GM21360 (cell line): ENCODE measurements around the gene CHAD.
A peak's percentile ranks its signal among the peaks of the same experiment; 100 is the strongest.

ENCODE experiments used
- ATAC-seq: cut with Tn5 transposase; IDR thresholded peaks from one replicate; pipeline ENCODE4 v1.9.1; 2021; ENCODE audit warnings: mild to moderate bottlenecking, moderate library complexity; ENCODE audit not compliant: unreplicated experiment

The CHAD gene

GRCh38 chr17:50495217-50495823 lies 26.6 kb upstream of the CHAD start:
- ATAC-seq: no peak

DNA sequence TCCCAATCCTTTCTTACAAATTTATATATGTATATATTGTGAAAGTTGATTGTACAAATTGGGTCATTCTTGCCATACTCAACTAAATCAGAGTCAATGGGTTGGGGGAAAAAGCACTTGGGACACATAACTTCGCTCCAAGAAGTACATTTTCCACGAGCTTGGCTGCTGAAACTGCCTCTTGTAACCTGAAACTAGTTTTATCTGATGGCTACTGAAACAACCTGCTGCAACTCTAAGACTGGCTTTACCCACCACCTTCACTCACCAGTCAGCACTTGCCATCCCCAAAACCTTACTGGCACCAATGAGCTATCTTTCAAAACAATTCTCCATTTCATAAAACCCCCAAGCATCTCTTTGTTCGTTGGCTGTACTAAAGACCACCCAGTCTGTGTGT lies 25.1 kb upstream of the CHAD start:
- ATAC-seq: no peak

DNA sequence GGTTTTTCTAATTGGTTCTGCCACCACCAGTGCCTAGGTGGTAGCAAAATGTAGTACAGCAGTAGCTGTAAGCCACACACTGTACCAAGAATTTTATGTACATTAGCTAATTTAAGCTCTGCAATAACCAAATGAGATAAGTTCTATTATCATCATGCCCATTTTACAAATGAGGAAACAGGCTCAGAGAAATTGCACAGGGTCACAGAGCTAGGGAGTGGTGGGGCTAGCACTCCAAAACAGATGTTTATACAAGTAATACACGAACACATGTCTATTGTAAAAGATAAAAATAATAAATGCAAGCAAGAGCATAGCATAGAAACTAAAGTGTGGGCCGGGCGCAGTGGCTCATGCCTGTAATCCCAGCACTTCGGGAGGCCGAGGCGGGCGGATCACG lies 23.5 kb upstream of the CHAD start:
- ATAC-seq: no peak

GRCh38 chr17:50491505-50491904 lies 22.8 kb upstream of the CHAD start:
- no peak for ATAC-seq

DNA sequence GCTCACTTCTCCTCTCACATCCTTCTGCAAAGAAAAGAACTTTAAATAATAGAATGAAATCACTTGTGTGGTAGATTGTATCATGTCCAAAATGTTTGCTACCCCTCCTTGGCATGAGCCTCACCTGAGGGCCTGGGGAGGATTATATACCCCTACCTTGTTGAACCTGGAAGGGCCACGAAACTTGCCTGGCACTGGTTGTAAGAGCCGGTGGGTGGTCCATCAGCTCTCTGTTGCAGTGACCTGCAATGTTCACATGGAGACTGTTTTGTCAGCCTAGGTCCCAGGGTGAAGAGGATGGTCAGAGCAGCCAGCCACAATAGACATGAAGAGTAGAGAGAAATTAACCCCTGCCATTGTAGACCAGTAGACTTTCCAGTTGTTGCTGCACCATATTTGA lies 20.2 kb upstream of the CHAD start:
- no peak for ATAC-seq

DNA sequence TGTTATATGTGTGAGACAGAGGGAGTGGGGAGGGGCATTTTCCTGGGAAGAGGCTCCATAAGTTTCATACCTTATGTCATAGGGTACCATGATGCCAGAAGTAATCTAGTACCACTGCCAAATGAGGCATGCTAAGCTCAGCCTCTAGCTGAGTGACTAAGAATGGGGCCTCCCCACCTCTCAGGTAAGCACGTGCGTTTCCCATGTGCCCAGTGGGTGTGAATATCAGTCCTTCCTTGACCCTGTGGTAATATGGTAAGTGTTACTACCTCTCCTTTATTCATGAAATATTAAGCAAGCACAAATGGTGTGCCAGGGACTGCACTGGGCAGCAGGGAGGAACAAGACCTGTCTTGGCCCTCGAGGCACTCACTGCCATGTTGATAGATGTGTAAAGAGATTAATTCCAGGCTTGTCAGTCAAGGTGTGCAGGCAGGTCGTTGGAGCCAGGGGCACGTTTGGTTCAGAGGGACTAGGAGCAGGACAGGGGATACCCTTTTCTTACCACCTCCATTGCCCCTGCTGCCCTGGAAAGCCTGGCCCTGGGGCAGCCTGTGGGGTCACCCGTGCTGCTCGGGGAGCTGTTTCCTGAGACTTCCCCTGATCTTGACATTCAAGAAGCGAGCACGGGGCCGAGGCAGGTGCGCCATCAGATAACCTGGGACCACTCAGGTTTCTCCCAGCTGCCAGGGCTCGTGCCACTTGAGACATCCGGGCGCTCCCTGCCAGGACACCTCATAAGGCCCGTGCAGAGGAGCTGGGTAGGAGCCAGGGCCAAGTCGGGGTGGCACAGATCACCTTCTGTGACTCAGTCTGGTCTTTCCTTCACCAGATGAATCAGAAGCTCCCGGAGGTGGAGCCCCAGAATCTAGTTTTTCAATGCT lies 18.8 kb upstream of the CHAD start:
- ATAC-seq: no peak

GRCh38 chr17:50484386-50485155 lies 15.9 kb upstream of the CHAD start:
- ATAC-seq: no peak

- no peak for ATAC-seq
These were observed 14.6 kb upstream of the CHAD start for GRCh38 chr17:50483266-50483665.

- ATAC-seq: no peak
These were observed 13.8 kb upstream of the CHAD start for GRCh38 chr17:50482516-50482915.

DNA sequence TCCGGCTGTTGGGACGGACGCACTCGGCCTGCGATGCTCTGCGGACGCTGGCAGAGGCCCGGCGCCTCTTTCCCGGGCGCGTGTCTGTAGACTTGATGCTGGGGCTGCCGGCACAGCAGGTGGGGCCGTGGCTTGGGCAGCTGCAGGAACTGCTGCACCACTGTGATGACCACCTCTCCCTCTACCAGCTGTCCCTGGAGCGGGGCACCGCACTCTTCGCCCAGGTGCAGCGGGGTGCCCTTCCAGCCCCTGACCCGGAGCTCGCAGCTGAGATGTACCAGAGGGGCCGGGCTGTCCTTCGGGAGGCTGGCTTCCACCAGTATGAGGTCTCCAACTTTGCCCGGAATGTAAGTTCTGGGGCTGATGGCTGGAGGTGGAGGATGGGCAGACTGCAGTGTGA lies 13.4 kb upstream of the CHAD start:
- no peak for ATAC-seq

DNA sequence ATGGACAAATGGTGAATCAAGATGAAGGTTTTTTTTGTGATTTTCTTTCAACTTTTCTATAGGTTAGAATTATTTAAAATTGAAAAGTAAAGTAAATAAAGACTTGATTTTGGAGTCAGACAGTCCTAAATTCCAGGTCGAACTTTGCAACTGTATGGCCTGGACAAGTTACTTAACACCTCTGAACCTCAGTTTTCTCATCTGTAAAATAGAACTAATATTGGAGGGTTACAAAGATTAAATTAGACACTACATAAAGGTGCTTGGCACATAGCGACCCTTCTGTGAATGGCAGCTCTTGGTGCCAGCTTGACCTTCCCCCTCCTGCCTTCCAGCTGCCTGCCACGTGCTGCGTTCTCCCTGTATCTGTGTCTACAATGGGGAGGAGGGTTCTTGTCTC lies 13.0 kb upstream of the CHAD start:
- no peak for ATAC-seq

- ATAC-seq: no peak
These were observed 12.3 kb upstream of the CHAD start for GRCh38 chr17:50480854-50481490.

GRCh38 chr17:50480142-50480764 lies 11.6 kb upstream of the CHAD start:
- no peak for ATAC-seq

DNA sequence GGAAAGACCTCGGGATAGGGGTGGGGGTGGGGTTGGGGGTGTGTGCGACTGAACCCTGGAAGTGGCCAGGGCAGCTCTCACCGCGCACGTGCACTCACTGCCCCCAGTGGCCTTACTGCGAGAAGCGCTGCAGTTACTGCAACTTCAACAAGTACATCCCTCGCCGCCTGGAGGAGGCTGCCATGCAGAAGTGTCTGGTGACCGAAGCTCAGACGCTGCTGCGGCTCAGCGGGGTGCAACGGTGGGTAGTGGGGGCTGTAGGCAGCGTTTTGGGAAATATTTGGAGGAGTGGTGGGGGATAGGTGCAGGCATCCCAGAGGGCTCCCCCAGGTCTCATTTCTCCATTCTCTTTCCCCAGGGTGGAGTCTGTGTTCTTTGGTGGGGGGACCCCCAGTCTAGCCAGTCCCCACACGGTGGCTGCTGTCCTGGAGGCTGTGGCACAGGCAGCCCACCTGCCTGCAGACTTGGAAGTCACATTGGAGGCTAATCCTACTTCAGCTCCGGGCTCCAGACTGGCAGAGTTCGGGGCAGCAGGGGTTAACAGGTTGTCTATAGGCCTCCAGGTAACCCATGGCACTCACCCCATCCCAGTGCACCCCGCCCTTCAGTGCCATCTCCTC lies 11.0 kb upstream of the CHAD start:
- no peak for ATAC-seq

DNA sequence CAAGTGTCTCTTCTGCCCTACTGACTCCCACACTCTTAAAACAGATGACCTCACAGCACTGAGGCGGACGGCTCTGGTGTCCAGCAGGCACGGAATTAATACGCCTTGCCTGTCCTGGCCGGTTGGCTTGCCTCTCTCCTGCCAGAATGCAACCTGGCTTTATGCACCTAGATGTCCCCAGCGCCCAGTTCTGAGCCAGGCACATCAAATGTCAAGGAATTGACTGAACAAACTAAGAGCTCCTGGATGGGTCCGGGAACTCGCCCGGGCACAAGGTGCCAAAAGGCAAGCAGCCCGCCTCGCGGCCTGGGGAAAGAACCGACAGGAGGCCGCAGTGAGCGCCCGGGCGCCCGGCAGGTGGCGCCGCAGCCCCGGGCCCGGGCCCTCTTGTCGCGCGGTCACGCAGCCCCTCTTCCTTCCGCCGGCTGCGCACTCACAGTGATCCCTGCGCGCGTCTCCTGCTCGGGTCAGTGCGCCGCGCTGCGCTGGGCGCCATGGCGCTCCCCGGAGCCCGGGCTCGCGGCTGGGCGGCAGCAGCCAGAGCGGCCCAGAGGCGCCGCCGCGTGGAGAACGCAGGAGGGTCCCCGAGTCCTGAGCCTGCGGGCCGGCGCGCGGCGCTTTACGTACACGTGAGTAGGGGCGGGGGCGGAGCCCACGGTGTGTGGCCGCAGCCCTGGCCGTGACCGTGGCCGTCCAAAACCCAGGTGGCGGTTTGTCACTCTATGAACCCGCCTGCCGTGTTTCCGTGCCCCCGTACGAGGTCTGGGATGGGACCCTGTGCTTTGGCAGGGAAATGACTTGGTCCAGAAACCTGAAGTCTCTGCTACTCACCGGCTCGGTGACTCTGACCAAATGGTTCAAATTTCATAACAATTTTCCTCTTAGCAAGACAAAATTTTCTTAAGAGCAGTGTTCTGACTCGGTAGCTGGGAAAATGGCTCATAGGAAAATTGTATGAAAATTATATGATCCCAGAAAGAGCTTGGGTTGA lies 10.0 kb upstream of the CHAD start, which contains the start of gene RSAD1:
RSAD1 (plus strand) TSS at position 470 of the 991 bp plus-strand sequence; CDS start at position 495, 25 bp downstream.
- ATAC-seq: peak; percentile 74

GRCh38 chr17:50477976-50478375 lies 9.3 kb upstream of the CHAD start:
- ATAC-seq: no peak

DNA sequence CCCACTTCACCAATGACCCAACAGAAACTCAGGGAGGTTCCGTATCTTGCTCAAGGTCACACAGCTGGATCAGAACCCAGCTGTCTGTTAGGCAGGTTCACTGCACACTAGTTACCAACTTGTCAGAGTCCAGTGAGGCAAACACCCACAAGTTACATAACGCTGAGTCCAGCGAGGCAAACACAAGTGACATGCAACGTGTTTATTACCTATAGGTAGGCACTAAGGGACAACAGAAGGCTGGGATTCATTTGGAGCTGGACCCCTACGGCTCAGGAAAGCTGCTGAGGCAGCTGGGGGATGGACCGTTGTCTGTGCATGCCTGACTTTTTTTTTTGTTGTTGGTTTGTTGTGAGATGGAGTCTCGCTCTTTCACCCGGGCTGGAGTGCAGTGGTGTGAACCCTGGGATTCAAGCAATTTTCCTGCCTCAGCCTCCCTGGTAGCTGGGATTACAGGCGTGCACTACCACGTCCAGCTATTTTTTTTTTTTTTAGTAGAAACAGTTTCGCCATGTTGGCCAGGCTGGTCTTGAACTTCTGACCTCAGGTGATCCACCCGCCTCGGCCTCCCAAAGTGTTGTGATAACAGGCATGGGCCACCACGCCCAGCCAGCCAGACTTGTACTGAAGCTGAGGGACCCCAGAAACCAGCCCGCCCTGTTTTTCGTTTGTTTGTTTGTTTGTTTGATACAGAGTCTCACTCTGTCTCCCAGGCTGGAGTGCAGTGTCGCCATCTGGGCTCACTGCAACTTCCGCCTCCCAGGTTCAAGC lies 8.1 kb upstream of the CHAD start:
- no peak for ATAC-seq
